GM12864 (cell line): Measurements from ENCODE around the gene FNDC3B.
"Not testable (repeated sequence)": the region's sequence is repeated elsewhere in the genome, so short reads cannot be mapped to it uniquely, and the experiment has no call there.

ENCODE experiments used
- DNase-seq: peaks from one replicate; pipeline ENCODE4 v3.0.0-alpha.2; 2011; ENCODE audit warnings: low read depth
- H3K4me3 ChIP-seq: 2 replicates; pipeline ENCODE4 v1.5.1; 2011; ENCODE audit warnings: mild to moderate bottlenecking, low read depth, low read length, control low read depth
- CTCF ChIP-seq: IDR thresholded peaks from 2 replicates; pipeline ENCODE4 v1.5.1; 2011; ENCODE audit warnings: low read depth, mild to moderate bottlenecking, moderate library complexity, low read length, control low read depth, inconsistent platforms; ENCODE audit errors: missing control alignments

Gene FNDC3B

GRCh38 chr3:172367205-172368105, 328.1 kb downstream of the FNDC3B start:
- DNase-seq: no peak
- no peak overlapping the region for H3K4me3 ChIP-seq
- TF ChIP-seq CTCF: no peak

DNA sequence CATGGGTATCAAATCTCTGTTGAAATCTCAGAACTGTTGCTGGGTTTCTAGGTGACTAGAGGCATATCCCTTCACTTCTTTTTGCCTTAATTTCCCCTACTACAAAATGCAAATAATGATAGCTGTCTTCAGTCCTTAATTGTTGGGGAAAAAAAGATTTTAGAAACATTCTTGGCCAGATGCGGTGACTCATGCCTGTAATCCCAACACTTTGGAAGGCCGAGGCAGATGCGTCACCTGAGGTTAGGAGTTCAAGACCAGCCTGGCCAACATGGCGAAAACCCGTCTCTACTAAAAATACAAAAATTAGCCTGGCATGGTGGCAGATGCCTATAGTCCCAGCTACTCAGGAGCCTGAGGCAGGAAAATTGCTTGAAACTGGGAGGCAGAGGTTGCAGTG, 329.2 kb downstream of the FNDC3B start:
- not testable (repeated sequence) for DNase-seq, H3K4me3 ChIP-seq

DNA sequence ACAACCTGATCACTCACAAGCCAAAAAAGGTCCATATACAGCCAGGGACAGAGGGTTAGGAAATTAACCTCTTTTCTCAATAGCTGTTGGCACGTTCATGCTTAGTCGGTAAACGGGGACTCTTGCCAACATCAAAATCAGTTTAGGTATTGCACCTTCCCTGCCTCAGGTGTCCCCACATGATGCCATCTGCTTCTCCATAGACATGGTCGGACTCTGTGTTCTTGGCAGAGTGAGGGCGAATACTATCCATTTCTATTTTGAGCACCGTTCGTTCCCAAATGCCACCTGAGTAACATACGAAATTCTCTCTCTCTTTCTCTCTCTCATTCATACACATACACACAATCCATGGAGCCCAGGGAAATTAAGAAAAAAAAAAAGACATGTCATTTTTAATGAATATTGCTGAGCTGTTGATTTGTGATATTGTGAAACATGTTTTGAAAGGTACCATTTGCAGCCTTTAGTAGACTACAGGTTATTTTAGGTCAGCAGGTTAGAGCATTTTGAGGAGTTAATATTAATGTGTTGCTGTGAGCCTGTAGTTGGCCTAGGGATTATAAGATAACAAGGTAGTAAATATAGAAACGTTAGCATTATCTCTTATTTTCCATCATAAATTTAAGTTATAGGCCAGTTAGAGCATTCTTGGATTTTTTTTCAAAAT, 330.3 kb downstream of the FNDC3B start:
- DNase-seq: no peak
- no peak for TF ChIP-seq CTCF
- H3K4me3 ChIP-seq: no peak overlapping the region

DNA sequence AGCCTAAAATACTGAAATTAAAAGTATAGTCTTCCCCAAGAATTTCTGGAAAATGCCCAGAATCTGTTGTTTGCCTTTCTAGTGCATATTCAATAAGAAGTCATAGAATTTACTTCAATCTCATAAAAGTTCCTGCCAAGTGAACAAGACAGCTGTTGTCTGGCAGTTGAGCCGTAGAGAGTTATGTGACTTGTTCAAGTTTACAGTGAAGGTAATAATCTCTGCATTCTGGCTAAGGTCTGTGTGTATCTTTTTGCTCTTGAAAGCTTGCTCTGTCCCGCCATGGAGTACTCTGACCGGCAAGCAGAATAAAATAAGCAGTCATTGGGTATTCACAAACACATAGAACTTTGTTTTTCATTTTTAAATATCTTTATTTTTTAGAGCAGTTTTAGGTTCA, 331.0 kb downstream of the FNDC3B start:
- H3K4me3 ChIP-seq: no peak overlapping the region
- no peak for TF ChIP-seq CTCF
- no peak for DNase-seq

GRCh38 chr3:172371544-172371943, 332.2 kb downstream of the FNDC3B start:
- no peak overlapping the region for H3K4me3 ChIP-seq
- no peak for TF ChIP-seq CTCF
- no peak for DNase-seq

- no peak for DNase-seq
- no peak for TF ChIP-seq CTCF
- no peak overlapping the region for H3K4me3 ChIP-seq
Measured at GRCh38 chr3:172372895-172373294, 333.5 kb downstream of the FNDC3B start.

DNA sequence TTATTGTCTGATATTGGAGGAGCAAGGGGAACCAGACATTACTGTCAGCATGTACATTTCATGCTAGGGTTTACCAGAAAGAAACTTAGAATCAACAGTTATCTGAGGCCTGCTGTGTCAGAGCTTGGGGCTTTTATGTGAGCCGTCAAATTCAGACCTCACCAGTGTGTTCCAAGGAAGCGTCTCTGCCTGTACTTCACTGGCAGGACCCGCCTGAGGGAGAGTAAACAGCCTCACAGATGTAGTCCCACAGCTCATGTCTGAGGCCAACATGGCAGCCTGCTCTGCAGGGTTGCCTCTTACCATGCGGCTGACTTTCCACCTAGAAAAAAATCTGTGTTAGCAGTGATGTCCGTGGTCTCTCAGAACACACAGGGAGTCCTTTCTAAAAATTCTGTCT, 334.5 kb downstream of the FNDC3B start:
- TF ChIP-seq CTCF: no peak
- no peak overlapping the region for H3K4me3 ChIP-seq
- no peak for DNase-seq
